ENCODE measurements around the gene FBLN5.

DNA sequence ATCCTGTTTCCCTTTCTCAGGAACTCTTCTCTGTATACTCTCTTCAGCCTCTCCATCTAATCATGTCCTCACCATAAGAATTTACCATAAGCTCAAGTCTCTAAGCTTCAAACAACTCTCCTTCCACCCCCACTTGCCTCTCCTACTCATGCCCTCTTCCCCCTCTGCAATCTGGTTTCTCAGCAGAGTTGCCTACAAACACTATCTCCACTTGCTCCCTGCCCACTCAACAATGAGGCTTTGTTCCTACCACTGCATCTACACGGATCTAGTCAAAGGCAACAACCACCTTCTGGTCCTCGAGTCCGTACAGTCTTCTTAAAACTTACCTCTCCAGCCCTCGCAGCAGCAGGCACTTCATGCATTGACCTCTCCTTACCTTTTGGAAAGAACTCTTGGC lies 17.2 kb upstream of the FBLN5 start:
- TF ChIP-seq, protein P1, sequence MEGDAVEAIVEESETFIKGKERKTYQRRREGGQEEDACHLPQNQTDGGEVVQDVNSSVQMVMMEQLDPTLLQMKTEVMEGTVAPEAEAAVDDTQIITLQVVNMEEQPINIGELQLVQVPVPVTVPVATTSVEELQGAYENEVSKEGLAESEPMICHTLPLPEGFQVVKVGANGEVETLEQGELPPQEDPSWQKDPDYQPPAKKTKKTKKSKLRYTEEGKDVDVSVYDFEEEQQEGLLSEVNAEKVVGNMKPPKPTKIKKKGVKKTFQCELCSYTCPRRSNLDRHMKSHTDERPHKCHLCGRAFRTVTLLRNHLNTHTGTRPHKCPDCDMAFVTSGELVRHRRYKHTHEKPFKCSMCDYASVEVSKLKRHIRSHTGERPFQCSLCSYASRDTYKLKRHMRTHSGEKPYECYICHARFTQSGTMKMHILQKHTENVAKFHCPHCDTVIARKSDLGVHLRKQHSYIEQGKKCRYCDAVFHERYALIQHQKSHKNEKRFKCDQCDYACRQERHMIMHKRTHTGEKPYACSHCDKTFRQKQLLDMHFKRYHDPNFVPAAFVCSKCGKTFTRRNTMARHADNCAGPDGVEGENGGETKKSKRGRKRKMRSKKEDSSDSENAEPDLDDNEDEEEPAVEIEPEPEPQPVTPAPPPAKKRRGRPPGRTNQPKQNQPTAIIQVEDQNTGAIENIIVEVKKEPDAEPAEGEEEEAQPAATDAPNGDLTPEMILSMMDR (IDR thresholded peaks at IDR 0.05; ENCODE audit: low read depth, low read length): no peak
- no peak for TF ChIP-seq MAX (IDR thresholded peaks at IDR 0.05; ENCODE audit: low read depth, low read length)
